Renal cortical epithelial cell (primary cell): ENCODE results near the gene SELENOO. TPM values are rescaled to one million over a fixed set of nuclear protein-coding genes. Genes with fewer than 3 reads are reported as not detected.
"Not testable (repeated sequence)": the region's sequence is repeated elsewhere in the genome, so short reads cannot be mapped to it uniquely, and the experiment has no call there.

Experiments used
- DNase-seq: peaks from one replicate; pipeline ENCODE4 v3.0.0-alpha.2; 2011; ENCODE audit warnings: low read depth
- total RNA-seq: library from RNA; depleted of rRNA; stranded (reverse); fragments of >200 nt; gene quantifications from 2 replicates; pipeline ENCODE4 v1.2.3, GENCODE V29; 2014

The SELENOO gene
- total RNA-seq, 1 donor from 2014 or later: 26.7 TPM

DNA sequence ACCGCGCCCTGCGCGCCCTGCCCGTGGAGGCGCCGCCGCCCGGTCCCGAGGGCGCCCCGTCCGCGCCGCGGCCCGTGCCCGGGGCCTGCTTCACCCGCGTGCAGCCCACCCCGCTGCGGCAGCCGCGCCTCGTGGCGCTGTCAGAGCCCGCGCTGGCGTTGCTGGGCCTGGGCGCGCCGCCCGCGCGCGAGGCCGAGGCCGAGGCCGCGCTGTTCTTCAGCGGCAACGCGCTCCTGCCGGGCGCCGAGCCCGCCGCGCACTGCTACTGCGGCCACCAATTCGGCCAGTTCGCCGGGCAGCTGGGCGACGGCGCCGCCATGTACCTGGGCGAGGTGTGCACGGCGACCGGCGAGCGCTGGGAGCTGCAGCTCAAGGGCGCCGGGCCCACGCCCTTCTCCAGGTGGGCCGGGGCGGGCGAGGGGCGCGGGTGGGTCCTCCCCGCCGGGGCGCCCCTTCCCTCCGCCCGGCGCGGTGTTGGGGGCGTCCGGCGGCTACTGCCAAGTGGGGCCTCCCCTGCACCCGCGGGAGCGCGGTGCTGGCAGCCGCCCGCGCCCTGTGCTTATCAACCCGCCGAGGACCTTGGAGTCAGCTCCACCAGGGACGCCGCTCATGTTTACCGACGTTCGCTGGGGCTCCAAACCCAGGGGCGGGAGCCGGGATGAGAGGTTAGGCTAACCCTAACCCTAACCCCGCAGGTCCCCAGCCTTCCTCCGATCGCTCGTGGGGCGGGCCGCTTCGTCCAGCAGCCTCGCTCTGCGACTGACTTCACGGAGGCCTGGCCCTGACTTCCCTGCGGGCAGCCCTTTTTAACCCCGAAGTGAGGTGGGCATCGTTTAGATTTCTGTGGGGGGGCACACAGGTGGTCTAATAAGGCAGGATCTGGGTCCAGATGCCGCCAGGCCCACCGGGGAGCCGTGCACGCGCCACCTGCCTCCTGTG, 649 bp downstream of the SELENOO start:
- no peak for DNase-seq

DNA sequence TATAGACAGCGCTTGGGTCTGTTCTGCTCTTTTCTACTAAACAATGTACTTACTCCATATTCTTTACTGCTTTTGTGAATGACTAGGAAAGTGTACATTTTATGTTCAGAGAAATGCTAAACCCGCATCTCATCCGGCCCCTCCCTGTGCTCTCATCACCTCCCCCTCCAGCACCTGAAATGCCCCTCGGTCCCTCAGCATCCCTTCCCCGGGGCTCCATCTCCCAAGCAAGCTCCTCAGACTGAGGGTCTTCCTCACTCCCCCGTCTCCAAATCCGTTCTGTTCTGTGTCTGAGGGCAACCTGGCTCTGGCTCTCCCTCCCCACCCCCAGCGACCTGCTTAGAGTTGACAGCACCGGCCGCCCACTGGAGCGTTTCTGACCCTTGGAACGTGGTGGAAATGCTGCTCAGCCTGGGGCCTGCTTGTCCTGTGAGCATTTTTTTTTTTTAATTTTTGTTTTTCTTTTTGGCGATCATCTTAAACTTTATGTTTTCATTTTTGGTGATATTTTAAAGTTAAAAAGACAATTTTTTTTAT, 1.4 kb downstream of the SELENOO start:
- DNase-seq: peak; percentile 9

DNA sequence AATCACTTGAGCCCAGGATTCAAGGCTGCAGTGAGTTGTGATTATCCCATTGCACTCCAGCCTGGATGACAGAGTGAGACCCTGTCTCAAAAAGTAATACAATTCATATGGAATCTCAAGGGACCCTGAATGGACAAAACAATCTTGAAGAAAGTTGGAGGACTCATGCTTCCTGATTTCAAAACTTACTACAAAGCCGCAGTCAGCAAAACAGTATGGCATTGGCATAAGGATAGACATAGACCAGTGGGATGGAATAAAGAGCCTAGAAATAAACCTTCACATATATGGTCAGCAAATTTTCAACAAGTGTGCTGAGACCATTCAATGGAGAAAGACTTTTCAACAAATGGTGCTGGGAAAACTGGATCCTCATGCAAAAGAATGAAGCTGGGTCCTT, 2.5 kb downstream of the SELENOO start:
- DNase-seq: no peak

DNA sequence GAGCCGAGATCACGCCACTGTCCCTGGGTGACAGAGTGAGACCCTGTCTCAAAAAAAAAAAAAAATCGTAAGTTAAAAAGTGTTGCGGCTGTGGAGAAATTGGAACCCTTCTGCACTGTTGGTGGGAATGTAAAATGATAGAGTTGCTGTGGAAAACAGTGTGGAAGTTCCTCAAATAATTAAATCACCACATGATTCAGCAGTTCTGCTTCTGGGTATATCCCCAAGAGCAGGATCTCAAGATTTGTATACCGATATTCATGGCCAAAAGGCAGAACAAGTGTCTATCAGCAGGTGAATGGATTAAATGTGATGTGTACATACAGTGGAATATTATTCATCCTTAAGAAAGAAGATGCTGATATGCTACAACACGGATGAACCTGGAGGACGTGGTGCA, 3.8 kb downstream of the SELENOO start:
- DNase-seq: no peak

DNA sequence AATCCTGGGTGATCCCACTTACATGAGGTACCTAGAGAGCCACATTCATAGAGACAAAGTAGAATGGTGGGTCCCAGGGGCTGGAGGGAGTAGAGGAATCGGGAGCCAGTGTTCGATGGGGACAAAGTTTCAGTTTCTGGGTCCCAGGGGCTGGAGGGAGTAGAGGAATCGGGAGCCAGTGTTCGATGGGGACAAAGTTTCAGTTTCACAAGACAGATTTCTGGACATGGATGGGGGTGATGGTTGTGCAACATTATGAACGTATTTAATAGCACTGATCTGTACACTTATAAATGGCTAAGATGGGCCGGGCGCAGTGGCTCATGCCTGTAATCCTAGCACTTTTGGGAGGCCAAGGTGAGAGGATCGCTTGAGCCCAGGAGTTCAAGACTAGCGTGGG, 4.2 kb downstream of the SELENOO start:
- not testable (repeated sequence) for DNase-seq

DNA sequence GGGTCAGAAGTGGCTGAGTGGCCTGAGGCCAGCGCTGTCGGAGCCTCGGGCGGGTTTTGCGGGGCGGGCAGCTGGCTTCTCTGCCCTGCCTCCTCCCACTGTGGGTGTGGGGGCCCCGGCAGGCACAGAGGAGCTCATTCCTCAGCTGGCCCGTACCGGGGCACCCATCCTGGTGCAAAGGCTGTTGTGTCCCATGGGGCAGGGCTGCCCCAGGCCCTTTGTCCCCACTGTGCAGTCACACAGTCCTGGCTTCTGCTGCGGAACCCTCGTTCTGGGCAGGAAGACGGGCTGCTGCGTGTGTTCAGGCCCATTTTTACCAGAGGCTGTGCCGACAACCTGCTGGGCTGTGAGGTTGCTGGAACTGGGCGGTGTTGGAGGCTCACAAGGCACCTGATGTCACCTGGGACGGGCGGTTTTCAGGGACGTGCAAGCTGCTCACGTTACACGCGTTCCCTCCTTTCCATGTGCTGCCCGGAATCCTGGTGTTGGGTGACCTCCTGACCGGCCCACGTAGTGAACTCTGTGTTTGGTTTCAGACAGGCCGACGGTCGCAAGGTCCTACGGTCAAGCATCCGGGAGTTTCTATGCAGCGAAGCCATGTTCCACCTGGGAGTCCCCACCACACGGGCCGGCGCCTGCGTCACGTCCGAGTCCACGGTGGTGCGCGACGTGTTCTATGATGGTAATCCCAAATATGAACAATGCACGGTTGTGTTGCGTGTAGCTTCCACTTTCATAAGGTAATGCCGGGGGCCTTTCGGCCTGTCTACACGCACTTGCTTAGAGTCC, 5.2 kb downstream of the SELENOO start:
- DNase-seq: no peak

DNA sequence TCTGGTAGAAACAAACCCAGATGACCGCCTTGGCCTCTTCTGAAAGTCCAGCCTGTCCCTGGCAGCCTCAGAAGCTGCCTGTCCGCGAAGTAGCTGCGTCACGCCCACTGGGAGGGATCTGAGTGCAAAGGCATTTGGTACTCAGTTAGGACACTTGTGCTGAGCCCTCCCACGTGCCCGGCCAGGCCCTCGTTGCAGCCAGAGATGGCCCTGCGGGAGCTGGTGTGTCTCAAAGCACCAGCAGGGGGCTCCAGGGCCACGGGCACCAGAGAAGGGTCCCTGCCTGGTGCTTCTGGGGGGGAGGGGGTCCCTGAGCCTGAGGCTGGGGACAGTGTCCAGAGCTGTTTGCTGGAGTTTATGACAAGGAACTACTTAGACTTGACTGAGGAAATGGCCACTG, 5.8 kb downstream of the SELENOO start:
- DNase-seq: peak; percentile 11

DNA sequence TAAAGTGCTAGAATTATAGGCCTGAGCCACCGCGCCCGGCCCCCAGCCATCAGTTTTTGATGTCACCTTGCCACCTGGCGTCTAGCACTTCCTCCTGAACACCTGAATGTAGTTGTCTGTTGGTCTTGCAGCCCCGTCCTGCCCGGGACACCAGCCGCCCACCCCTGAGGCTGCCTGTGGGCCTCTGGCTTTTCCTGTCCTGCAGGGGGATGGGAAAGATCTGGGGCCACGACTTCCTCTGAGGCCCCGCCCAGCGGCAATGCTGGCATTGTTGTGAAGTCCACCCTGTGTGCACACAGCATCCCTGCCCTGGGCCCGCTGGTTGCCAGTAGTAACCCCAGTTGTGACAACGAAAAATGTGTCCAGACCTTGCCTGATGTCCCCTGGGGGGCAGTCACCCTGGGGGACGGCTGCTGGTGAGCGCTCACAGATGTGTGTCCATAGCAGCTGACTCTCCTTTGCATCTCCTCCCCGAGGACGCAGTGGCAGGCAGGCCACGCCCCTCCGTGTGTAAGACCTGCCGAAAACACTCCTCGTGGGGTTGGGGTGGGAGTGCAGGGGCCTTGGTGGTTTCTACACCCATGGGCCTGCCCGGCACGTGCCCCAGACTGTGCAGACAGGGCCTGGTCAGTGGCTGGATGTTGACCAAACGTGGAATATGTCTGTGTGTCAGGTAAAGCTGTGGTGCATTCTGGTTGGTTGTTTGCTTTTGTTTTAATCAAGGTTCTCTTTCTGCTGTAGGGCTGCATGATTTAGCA, 6.8 kb downstream of the SELENOO start:
- DNase-seq: no peak

DNA sequence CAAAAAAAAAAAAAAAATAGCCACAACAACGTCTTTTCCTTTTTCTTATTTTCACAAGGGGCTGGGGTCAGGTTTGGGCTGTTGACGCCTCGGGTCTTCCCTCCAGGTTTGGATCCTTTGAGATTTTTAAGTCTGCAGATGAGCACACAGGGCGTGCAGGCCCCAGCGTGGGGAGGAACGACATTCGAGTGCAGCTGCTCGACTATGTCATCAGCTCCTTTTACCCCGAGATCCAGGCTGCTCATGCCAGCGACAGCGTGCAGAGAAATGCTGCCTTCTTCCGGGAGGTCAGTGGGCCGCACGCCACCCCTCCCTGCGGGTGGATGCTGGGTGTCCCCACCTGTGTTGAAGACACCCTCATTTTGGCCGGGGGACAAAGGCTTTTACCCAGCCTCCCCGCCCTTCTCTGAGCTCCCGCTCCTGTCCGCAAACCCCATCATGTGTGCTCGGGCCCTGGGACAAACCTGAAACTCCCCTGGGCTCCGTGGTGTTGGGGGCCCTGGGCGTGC, 7.7 kb downstream of the SELENOO start:
- no peak for DNase-seq

DNA sequence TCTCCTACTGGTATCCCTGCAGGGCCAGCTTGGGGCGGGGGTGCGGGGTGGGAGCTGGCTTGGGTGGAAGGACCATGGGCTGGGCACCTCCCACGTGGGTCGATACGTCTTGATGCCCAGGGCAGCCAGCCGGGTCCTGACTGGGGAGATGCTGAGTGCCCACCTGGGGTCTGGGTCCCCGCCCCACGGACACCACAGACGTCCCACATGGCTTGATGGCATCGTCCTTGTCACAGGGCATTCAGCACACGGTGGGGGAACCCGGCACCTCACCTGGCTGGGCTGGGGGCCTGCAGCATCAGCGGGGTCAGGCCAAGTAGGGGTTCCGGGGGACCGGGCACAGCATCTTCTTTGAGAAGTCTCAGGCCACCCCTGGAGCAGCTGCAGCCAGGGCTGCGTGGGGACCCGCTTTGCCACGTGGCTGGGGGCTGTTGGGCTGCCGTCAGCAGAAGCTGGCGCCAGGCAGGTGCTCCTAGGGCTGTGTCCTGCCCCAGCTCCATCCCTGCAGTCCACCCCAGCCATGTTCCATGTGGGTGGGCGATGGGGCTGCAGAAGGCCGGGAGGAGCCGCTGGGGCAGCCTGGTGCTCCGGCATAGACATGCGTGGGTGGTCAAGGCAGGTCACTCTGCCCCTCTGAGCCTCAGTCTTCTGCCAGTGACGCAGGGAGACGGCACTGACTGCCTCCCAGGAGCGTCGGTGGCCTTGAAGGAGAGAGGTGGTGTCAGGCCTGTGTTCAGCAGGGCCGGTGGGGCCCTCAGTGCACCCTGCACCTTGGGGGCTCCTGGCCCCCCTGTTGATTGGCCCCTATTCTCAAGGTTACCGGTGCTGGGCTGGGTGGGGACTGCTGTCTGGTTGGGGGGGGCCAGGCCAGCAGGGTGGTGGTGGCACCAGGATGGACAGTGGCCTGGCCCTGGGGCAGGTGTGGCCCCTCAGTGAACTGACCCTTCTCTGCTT, 8.4 kb downstream of the SELENOO start:
- DNase-seq: no peak

DNA sequence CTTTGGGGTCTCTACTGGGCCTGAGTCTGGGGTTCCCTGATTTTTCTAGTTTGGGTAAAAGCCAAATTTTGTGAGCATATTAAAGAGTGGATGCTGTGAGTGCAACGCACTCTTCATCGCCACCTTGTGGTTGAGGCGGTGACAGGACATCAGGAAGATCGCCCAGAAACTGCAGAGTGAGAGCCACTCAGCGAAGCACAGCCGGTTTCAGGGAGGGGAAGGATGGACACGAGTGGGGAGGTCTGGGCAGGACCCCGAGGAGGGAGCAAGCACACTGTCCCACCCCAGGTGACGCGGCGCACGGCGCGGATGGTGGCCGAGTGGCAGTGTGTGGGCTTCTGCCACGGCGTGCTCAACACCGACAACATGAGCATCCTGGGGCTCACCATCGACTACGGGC, 9.1 kb downstream of the SELENOO start:
- peak; percentile 34 for DNase-seq

DNA sequence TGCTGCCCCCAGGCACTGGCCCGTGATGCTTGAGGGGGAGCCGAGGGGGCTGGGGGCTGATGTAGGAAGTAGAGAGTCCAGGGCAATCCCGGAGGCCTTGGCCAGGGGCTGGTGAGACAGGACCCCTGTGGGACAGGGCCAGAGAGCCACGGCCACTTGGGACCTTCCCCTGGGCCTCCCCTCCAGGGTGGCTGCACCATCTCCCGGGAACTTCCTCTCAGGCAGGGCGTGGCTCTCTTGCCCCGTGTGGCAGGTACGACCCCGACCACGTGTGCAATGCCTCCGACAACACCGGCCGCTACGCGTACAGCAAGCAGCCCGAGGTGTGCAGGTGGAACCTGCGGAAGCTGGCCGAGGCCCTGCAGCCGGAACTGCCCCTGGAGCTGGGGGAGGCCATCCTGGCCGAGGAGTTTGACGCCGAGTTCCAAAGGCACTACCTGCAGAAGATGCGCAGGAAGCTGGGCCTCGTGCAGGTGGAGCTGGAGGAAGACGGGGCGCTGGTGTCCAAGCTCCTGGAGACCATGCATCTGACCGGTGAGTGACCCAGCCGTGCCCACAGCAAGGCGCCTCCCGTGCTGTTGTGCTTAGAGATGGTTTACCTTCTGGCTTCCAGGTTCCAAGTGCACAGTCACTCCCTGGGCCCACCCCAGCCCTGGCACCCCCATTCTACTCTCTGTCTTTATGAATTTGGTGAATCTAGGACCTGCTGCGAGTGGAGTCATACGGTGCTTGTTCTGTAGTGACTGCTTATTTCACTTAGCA, 9.7 kb downstream of the SELENOO start:
- DNase-seq: no peak

DNA sequence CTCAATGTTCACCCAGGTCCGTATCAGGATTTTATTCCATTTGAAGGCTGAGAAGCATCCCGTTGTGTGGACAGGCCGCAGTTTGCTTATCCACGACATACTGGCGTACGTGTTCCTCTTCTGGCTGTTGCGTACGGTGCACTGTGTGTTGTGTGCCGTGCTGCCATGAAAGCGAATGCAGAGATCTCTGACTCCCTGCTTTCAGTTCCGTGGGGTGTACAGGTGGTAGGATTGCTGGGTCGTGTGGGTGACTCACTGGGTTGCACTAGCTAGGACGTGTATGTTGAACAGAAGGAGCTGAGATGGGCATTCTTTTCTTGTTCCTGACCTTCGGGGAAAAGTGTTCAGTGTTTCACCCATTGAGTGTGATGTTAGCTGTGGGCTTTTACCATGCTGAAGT, 10.3 kb downstream of the SELENOO start:
- DNase-seq: no peak

DNA sequence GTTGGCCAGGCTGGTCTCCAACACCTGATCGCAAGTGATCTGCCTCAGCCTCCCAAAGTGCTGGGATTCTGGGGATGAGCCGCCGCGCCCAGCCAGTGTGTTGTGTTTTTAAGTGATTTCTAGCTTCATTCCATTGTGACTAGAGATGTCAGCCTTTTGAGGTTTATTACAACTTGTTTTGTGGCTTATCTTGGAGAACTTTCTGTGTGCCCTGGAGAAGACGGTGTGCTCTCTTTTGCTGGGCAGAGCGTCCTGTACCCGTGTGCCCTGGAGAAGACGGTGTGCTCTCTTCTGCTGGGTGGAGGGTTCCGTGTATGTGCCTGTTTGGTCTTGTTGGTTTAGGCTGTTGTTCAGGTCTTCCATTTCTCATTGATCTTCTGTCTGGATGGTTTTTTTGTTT, 12.5 kb downstream of the SELENOO start:
- DNase-seq: no peak

DNA sequence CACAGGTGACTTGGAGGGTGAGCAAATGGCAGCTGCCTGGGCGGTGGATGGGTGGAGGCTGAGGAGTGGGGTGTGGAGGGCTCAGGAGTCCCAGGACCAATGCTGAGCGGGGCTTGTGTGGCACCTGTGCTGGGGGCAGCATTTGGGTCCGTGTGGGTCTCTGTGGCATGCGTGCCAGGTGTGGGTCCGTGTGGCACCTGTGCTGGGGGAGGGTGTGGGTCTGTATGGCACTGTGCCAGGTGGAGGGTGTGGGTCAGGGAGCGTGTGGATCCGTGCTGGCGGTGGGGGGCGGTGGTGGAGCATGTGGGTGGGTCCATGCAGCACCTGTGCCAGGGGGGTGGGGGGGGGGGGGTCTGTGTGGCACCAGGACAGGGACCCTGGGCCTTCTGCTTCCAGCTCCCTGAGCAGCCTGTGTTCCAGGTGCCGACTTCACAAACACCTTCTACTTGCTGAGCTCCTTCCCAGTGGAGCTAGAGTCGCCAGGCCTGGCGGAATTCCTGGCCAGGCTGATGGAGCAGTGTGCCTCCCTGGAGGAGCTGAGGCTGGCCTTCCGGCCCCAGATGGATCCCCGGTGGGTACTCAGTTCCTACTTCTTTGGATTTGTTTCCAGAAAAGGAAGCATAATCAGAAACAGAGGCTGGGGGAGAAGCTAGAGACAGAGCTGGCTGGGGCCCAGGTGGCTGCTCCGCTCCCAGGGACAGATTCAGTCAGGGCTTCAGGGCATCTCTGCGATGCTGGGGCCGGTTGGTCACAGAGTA, 14.7 kb downstream of the SELENOO start:
- no peak for DNase-seq

DNA sequence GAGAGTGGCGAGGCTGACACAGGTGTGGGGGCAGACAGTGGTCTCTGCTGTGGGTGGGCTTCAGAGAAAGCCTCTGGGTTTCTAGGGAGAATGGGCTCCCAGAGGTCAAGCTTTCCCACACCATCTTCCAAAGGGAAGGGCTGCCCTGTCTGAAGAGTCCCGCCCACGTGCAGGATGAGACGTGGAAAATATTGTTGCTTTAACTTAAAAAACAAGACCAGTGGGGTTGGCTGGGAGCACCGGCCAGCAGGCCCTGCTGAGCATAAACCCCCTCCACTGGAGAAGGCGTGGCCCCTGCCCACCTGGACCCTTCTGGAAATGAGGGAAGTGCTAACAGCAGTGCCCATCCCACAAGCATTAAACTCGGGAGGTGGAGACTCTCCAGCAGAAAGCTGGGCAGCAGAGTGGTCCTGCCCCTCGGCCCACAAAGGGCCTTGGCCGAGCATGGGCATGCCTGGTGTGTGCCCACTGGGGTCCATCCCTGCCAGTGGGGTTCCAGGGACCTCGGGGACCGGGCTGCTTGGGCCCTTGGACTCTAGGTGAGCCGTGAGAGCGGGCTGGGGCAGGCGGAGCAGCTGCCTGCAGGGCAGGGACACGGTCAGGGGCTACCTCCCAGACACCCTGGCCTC, 15.4 kb downstream of the SELENOO start:
- no peak for DNase-seq

DNA sequence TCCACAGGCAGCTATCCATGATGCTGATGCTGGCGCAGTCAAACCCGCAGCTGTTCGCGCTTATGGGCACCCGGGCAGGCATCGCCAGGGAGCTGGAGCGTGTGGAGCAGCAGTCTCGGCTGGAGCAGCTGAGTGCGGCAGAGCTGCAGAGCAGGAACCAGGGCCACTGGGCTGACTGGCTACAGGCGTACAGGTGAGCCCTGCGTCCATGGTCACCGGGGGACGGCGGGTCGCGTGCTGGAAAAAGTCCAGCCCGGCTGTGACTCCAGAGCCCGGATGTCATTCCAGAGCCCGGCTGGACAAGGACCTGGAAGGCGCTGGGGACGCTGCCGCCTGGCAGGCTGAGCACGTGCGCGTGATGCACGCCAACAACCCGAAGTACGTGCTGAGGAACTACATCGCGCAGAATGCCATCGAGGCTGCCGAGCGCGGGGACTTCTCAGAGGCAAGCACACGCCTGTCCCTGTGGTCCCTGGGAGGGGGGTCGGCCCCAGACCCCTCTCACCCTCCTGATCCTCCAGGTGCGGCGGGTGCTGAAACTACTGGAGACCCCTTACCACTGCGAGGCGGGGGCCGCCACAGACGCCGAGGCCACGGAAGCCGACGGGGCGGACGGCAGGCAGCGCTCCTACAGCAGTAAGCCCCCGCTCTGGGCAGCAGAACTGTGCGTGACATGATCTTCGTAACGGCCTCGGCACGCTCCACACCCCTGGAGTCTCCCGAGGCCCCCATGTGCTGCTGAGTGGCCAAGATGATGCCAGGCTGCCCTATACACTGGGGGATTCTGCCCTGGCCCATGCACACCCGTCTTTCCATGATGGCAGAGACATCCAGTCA, 16.1 kb downstream of the SELENOO start:
- no peak for DNase-seq
